HL-60 (cell line): ENCODE data around the gene ATF6B.

Experiments
- CTCF ChIP-seq: IDR thresholded peaks from one replicate; pipeline ENCODE4 v1.5.1; 2011; ENCODE audit warnings: low read length, control low read depth, inconsistent platforms; ENCODE audit not compliant: insufficient read depth
- GABPA ChIP-seq: IDR thresholded peaks from 2 replicates; pipeline ENCODE4 v1.6.1; 2012; ENCODE audit warnings: low read depth
- POLR2AphosphoS5 ChIP-seq: IDR thresholded peaks from 2 replicates; pipeline ENCODE4 v1.6.1; 2012; ENCODE audit warnings: low read depth
- REST ChIP-seq: IDR thresholded peaks from 2 replicates; pipeline ENCODE4 v1.6.1; 2012; ENCODE audit warnings: low read depth; ENCODE audit not compliant: insufficient replicate concordance

DNA sequence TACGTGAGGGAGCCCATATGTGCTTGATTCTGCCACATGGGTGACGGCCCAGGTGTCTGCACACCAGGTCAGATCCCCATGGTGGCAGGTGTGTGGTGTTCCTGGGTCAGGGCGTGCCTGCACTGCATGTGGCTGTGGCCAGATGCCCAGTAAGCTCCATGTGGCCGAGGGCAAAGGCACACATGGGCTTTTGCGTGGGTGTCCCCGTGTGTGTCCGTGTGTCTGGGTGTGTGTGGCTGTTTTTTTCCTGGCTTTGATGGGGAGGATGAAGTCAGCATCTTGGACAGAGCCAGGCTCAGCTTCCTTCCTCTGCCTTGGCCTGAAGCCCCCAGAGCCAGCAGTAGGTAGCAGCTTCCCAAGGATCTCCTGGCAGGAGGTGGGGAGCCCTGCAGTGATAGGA lies 17.4 kb downstream of the ATF6B start:
- TF ChIP-seq CTCF (no peak), POLR2AphosphoS5 (peak; percentile 12; the same call in 1 of the 2 replicates), GABPA (no peak), REST (no peak)
